ENCODE results near the gene SSC4D.
"Not testable (repeated sequence)": the region's sequence is repeated elsewhere in the genome, so short reads cannot be mapped to it uniquely, and the experiment has no call there.

Gene SSC4D

DNA sequence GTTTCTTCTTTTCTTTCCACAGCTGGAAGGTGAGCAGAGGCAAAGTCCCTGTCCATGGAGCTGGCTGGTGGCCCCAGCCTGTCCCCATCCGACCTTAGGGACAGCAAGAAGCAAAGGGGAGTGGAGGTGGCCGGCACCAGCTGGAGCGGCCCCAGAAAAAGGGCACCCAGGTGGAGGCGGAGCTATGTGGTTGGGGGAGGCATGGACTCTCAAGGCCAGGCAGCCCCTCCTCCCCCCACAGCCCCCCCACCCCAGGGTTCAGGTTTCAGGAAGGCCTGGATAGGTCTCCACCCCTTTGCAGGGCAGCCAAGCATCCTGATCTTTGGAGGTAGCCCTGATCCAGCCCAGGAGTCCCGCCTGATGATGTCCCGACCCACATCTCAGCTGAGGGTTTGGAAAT lies at the start of gene SSC4D:
TSS of gene SSC4D (minus strand) at position 161 of the 400 bp plus-strand sequence. CDS start 5,258 bp downstream, outside the sequence.
- Histone ChIP-seq H3K36me3 (no peaks in the 10 kb centered on the region), H3K9ac (no peak within 1 kb of the TSS), H4K20me1 (no peaks in the 10 kb centered on the region), H3K27ac (no peak within 1 kb of the TSS), H3K4me3 (no peak within 1 kb of the TSS), H3K27me3 (no peaks in the 10 kb centered on the region), H3K9me3 (no peaks in the 10 kb centered on the region), H3K4me1 (peaks cover 8% of the 10 kb centered on the region; the same call in 1 of the 2 replicates), H3K4me2 (no peak within 1 kb of the TSS)
- no peak for TF ChIP-seq Cebpa-rat (IDR thresholded peaks at IDR 0.05)

DNA sequence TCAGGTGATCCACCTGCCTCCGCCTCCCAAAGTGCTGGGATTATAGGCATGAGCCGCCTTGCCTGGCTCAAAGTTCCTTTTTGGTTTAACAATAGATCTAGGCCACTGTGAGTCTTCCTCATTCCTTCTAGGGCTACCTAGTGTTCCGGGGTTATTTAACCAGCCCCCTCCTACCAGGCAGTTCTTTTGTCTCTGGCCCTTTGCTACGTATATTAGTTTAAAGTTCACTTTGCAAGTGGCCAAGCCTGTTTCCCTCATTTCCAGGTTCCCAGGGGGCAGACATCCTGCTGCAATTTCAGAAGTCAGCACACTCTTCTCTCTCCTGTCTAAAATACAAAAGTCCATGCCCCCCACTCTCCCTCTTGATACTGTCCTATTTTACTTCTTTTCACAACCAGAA lies 49.0 kb upstream of the SSC4D start:
- H4K20me1 ChIP-seq, H3K4me1 ChIP-seq, H3K9ac ChIP-seq, H3K4me3 ChIP-seq, H3K36me3 ChIP-seq, H3K4me2 ChIP-seq, H3K9me3 ChIP-seq, H3K27ac ChIP-seq, H3K27me3 ChIP-seq: not testable (repeated sequence)

DNA sequence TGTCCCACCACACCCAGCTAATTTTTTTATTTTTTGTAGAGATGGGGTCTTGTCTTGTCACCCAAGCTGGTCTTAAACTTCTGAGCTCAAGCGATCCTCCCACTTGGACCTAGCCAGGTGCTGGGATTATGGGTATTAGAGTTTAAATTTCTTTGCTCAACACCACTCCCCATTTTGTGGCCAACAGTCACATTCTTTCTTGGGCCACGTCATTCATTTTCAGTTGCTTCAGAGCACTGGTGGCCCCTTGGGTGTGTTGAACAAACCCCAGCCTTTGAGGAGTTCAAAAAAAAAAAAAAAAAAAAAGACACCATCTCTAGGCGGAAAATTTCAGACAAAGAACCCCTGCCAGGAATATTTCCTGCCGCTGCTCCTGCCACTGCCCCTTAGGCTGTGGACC lies 47.5 kb upstream of the SSC4D start:
- H3K4me3 ChIP-seq, H3K27me3 ChIP-seq, H3K4me2 ChIP-seq, H3K9ac ChIP-seq, H3K36me3 ChIP-seq, H3K27ac ChIP-seq, H3K9me3 ChIP-seq, H3K4me1 ChIP-seq, H4K20me1 ChIP-seq: not testable (repeated sequence)

- H3K9me3 ChIP-seq, H3K4me1 ChIP-seq, H3K27me3 ChIP-seq, H3K4me3 ChIP-seq, H4K20me1 ChIP-seq, H3K9ac ChIP-seq, H3K36me3 ChIP-seq: not testable (repeated sequence)
- Histone ChIP-seq H3K27ac (peak overlapping the region; percentile 71), H3K4me2 (peak overlapping the region; percentile 47)
Measured at GRCh38 chr7:76445577-76446008, 36.1 kb upstream of the SSC4D start.

- H3K9me3 ChIP-seq, H3K4me2 ChIP-seq, H3K27ac ChIP-seq, H3K27me3 ChIP-seq, H3K9ac ChIP-seq, H3K36me3 ChIP-seq, H3K4me1 ChIP-seq, H4K20me1 ChIP-seq, H3K4me3 ChIP-seq: not testable (repeated sequence)
Measured at GRCh38 chr7:76443846-76444245, 34.3 kb upstream of the SSC4D start.

DNA sequence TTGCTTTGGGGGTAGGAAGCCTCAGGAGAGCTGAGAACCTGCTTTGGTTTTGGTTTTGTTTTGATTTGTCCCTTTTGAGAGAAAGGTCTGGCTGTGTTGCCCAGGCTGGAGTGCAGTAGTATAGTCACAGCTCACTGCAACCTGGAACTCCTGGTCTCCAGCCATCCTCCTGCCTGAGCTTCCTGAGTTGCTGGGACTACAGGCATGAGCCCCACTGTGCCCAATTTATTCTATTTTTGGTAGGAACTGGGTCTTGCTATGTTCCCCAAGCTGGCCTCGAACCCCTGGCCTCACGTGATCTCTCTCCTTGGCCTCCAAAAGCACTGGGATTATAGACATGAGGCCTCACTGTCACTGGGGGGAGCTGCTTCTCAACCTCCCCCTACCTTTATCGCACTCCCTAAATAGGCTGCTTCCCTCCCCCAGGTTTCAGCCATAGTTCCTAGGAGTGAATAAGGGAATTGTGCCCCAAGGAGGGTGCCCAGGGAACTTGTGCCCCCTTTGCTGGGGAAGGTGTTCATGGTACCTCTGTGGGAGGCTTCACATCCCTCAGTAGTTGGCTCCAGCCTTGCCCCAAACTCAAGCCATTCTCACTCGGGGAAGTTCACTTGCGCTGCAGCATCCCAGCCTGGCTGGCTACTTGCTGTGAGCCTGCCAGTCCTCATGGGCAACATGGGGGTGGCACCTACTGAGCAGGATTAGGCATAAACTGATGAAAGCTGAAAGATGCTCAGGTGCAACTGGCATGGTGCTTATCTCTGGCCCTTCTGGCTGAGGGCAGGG lies 33.4 kb upstream of the SSC4D start:
- not testable (repeated sequence) for H3K4me1 ChIP-seq, H3K4me3 ChIP-seq, H3K4me2 ChIP-seq, H3K9ac ChIP-seq, H4K20me1 ChIP-seq, H3K36me3 ChIP-seq, H3K27ac ChIP-seq, H3K27me3 ChIP-seq, H3K9me3 ChIP-seq

DNA sequence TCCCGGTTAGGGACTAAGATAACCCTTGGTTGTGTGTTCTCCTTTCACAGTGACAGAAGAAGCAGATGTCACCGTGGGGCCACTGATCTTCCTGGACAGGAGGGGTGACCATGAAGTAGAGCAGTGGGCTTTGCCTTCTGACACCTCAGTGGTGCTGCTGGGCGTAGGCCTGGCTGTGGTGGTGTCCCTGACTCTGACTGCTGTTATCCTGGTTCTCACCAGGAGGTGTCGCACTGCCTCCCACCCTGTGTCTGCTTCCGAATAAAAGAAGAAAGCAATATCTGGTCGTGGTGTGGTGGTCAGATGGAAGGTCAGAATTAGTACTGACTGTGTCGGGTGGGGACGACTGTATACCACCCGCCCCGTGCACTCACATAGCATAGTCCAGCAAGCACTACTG lies 32.3 kb upstream of the SSC4D start:
- not testable (repeated sequence) for H4K20me1 ChIP-seq, H3K36me3 ChIP-seq, H3K4me2 ChIP-seq, H3K27ac ChIP-seq, H3K9me3 ChIP-seq, H3K4me3 ChIP-seq, H3K4me1 ChIP-seq, H3K9ac ChIP-seq, H3K27me3 ChIP-seq

- H3K4me3 ChIP-seq, H3K9me3 ChIP-seq, H3K4me2 ChIP-seq, H4K20me1 ChIP-seq, H3K27me3 ChIP-seq, H3K36me3 ChIP-seq, H3K4me1 ChIP-seq, H3K9ac ChIP-seq, H3K27ac ChIP-seq: not testable (repeated sequence)
Measured at GRCh38 chr7:76440404-76440803, 30.9 kb upstream of the SSC4D start.

DNA sequence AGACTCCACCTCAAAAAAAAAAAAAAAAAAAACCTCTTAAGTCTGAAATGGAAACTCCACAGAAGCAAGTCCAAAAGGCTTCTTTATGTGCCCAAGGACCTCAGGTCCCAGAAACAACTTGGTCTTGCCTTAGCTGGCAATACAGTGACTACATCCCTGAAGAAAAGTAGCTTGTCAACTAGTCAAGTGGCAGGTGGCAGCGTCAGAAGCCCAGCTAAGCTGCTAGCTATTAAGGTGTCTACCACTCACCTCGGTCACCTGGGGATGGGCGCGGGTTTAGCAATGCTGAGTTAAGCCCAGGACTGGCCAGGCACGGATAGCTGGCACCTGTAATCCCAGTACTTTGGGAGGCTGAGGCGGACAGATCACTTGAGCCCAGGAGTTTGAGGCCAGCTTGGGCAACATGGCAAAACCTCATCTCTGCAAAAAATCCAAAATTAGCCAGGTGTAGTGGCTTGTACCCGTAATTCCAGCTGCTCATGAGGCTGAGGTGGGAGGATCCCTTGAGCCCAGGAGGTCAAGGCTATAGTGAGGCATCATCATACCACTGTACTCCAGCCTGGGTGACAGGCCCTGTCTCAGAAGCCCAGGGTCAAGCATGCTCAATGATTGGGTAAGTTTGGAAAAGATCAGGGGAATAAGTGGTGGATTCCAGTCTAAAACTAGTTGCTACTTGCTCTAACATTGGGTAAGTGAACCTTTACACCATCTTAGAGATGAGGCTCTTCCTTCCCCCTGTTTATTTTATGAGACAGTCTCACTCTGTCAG lies 29.8 kb upstream of the SSC4D start:
- not testable (repeated sequence) for H3K36me3 ChIP-seq, H3K9ac ChIP-seq, H3K4me1 ChIP-seq, H3K4me3 ChIP-seq, H3K9me3 ChIP-seq, H3K4me2 ChIP-seq, H4K20me1 ChIP-seq, H3K27me3 ChIP-seq, H3K27ac ChIP-seq

GRCh38 chr7:76437873-76438272 lies 28.4 kb upstream of the SSC4D start:
- not testable (repeated sequence) for H3K4me2 ChIP-seq, H3K4me1 ChIP-seq, H3K9ac ChIP-seq, H3K27ac ChIP-seq, H3K36me3 ChIP-seq, H3K27me3 ChIP-seq, H3K4me3 ChIP-seq, H4K20me1 ChIP-seq, H3K9me3 ChIP-seq

DNA sequence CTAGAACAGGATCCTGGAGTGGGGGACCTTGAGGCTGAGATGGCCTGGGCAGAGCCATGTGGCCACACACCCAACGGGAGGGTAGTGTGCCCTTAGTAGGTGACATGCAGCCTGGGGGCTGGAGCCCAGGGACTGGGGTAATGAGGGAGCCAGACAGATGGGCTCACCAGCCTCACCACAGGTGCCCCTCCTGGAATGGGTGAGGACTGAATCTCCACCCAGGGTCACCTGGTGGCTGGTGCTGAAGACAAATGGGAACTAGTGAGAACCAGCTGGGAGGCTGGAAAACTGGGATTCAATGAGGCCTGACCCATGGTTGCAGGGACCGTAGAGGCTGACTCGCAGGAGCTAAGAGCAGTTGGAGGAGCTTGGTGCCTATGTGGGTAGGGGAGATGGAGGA lies 21.3 kb upstream of the SSC4D start:
- H3K27ac ChIP-seq: no peak overlapping the region
- H3K36me3 ChIP-seq: no peaks in the 10 kb centered on the region
- H3K4me2 ChIP-seq: no peak overlapping the region
- no peaks in the 10 kb centered on the region for H3K27me3 ChIP-seq
- no peak overlapping the region for H3K4me3 ChIP-seq
- H3K4me1 ChIP-seq: no peaks in the 10 kb centered on the region
- no peaks in the 10 kb centered on the region for H4K20me1 ChIP-seq
- no peaks in the 10 kb centered on the region for H3K9me3 ChIP-seq
- no peak overlapping the region for H3K9ac ChIP-seq
- TF ChIP-seq Cebpa-rat (IDR thresholded peaks at IDR 0.05): no peak
